SK-N-MC (cell line): ENCODE results near the gene CPNE8.

Experiments
- DNase-seq: peaks from one replicate; pipeline ENCODE4 v3.0.0-alpha.2; 2011; ENCODE audit warnings: low read depth, low spot score
- H3K27ac ChIP-seq: fragments of 200-600 bp; sonication (generic); 2 replicates; pipeline ENCODE4 v1.5.1; 2016; ENCODE audit warnings: mixed run types
- H3K36me3 ChIP-seq: fragments of 200-600 bp; sonication (generic); 2 replicates; pipeline ENCODE4 v1.6.1; 2017; ENCODE audit warnings: antibody characterized with exemption, low read length, mixed read lengths; ENCODE audit not compliant: insufficient read depth
- H3K4me3 ChIP-seq: fragments of 200-600 bp; sonication (generic); 2 replicates; pipeline ENCODE4 v1.5.1; 2016
- H3K9ac ChIP-seq: fragments of 200-600 bp; sonication (generic); 2 replicates; pipeline ENCODE4 v1.8.0; 2017; ENCODE audit warnings: mixed run types, mixed read lengths; ENCODE audit not compliant: insufficient read length
- H3K9me3 ChIP-seq: fragments of 200-600 bp; sonication (generic); 2 replicates; pipeline ENCODE4 v1.6.1; 2017; ENCODE audit warnings: low read depth, mild to moderate bottlenecking, antibody characterized with exemption, low read length, moderate library complexity, mixed read lengths
- EZH2 ChIP-seq: fragments of 200-600 bp; sonication (generic); IDR thresholded peaks from one replicate; pipeline ENCODE4 v1.6.1; 2017; ENCODE audit warnings: antibody characterized with exemption
- FOXP2 ChIP-seq: optimal IDR thresholded peaks from 2 replicates; pipeline ENCODE3; 2011; ENCODE audit warnings: mild to moderate bottlenecking, moderate library complexity; ENCODE audit not compliant: insufficient read depth; ENCODE audit errors: extremely low read length, control extremely low read depth
- POLR2AphosphoS5 ChIP-seq: IDR thresholded peaks from 2 replicates; pipeline ENCODE4 v1.6.1; 2012; ENCODE audit warnings: mild to moderate bottlenecking, low read depth, low read length, borderline replicate concordance

Gene CPNE8

GRCh38 chr12:38905480-38906351, at the start of gene CPNE8:
CPNE8 (minus strand) TSS chr12:38905591; CDS start chr12:38905534, 57 bp downstream.
- Histone ChIP-seq H3K36me3 (no peaks in the 10 kb centered on the region), H3K27ac (no peak within 1 kb of the TSS)

GRCh38 chr12:38954238-38954873, 49.0 kb upstream of the CPNE8 start:
- no peak for TF ChIP-seq FOXP2
- no peak for TF ChIP-seq POLR2AphosphoS5
- no peak for TF ChIP-seq EZH2
- Histone ChIP-seq H3K9me3 (no peaks in the 10 kb centered on the region; the same call in 1 of the 2 replicates), H3K27ac (no peak overlapping the region), H3K36me3 (no peaks in the 10 kb centered on the region), H3K9ac (no peak overlapping the region), H3K4me3 (no peak overlapping the region)
- DNase-seq: peak; percentile 55

More at GRCh38 chr12:38905480-38906351, at the start of gene CPNE8:
- Histone ChIP-seq H3K9me3 (no peaks in the 10 kb centered on the region), H3K4me3 (peak within 1 kb of the TSS; percentile 85), H3K9ac (peak within 1 kb of the TSS; percentile 75)
- no peak for DNase-seq
- TF ChIP-seq POLR2AphosphoS5: no peak
- no peak for TF ChIP-seq EZH2
- TF ChIP-seq FOXP2: no peak

- Histone ChIP-seq H3K27ac (no peak overlapping the region), H3K36me3 (no peaks in the 10 kb centered on the region), H3K4me3 (no peak overlapping the region), H3K9ac (no peak overlapping the region), H3K9me3 (no peaks in the 10 kb centered on the region)
- TF ChIP-seq EZH2: no peak
- no peak for TF ChIP-seq FOXP2
- TF ChIP-seq POLR2AphosphoS5: no peak
- DNase-seq: no peak
Observed at GRCh38 chr12:38949363-38949762, 44.0 kb upstream of the CPNE8 start.

- H3K27ac ChIP-seq: no peak overlapping the region
- no peak overlapping the region for H3K4me3 ChIP-seq
- no peaks in the 10 kb centered on the region for H3K36me3 ChIP-seq
- no peak for DNase-seq
- TF ChIP-seq POLR2AphosphoS5 (no peak), EZH2 (no peak), FOXP2 (no peak)
- H3K9ac ChIP-seq: no peak overlapping the region
- H3K9me3 ChIP-seq: no peaks in the 10 kb centered on the region
Observed at GRCh38 chr12:38934686-38935085, 29.3 kb upstream of the CPNE8 start.

GRCh38 chr12:38934078-38934584, 28.7 kb upstream of the CPNE8 start:
- Histone ChIP-seq H3K27ac (no peak overlapping the region), H3K36me3 (no peaks in the 10 kb centered on the region), H3K9ac (no peak overlapping the region), H3K4me3 (no peak overlapping the region), H3K9me3 (no peaks in the 10 kb centered on the region)
- DNase-seq: no peak
- no peak for TF ChIP-seq FOXP2
- no peak for TF ChIP-seq POLR2AphosphoS5
- TF ChIP-seq EZH2: no peak

- no peaks in the 10 kb centered on the region for H3K9me3 ChIP-seq
- TF ChIP-seq EZH2: no peak
- no peak for TF ChIP-seq FOXP2
- TF ChIP-seq POLR2AphosphoS5: no peak
- DNase-seq: no peak
- H3K27ac ChIP-seq: no peak overlapping the region
- no peak overlapping the region for H3K9ac ChIP-seq
- no peaks in the 10 kb centered on the region for H3K36me3 ChIP-seq
- H3K4me3 ChIP-seq: no peak overlapping the region
Observed at GRCh38 chr12:38932320-38932719, 26.9 kb upstream of the CPNE8 start.

- Histone ChIP-seq H3K9ac (no peak overlapping the region), H3K9me3 (no peaks in the 10 kb centered on the region), H3K36me3 (no peaks in the 10 kb centered on the region), H3K4me3 (no peak overlapping the region), H3K27ac (no peak overlapping the region)
- no peak for DNase-seq
- TF ChIP-seq EZH2: no peak
- TF ChIP-seq POLR2AphosphoS5: no peak
- TF ChIP-seq FOXP2: no peak
Observed at GRCh38 chr12:38931461-38931860, 26.1 kb upstream of the CPNE8 start.

GRCh38 chr12:38930990-38931389, 25.6 kb upstream of the CPNE8 start:
- Histone ChIP-seq H3K9me3 (no peaks in the 10 kb centered on the region), H3K36me3 (no peaks in the 10 kb centered on the region), H3K4me3 (no peak overlapping the region), H3K27ac (no peak overlapping the region), H3K9ac (no peak overlapping the region)
- DNase-seq: no peak
- TF ChIP-seq EZH2: no peak
- TF ChIP-seq FOXP2: no peak
- TF ChIP-seq POLR2AphosphoS5: no peak
